ENCODE data around the gene POLR1G.

The POLR1G gene, protein sequence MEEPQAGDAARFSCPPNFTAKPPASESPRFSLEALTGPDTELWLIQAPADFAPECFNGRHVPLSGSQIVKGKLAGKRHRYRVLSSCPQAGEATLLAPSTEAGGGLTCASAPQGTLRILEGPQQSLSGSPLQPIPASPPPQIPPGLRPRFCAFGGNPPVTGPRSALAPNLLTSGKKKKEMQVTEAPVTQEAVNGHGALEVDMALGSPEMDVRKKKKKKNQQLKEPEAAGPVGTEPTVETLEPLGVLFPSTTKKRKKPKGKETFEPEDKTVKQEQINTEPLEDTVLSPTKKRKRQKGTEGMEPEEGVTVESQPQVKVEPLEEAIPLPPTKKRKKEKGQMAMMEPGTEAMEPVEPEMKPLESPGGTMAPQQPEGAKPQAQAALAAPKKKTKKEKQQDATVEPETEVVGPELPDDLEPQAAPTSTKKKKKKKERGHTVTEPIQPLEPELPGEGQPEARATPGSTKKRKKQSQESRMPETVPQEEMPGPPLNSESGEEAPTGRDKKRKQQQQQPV

GRCh38 chr19:45406226-45407090, at the start of gene POLR1G:
Gene POLR1G (plus strand): TSS chr19:45406644. CDS start chr19:45406697, 53 bp downstream.
- Histone ChIP-seq H3K27me3 (ENCODE audit: control insufficient read depth in 1 of 2, insufficient read depth in 2 of 2, low read length in 2 of 2) (peaks cover 19 to 24% of the 10 kb centered on the region in 2 donors), H3K9me3 (ENCODE audit: control insufficient read depth in 2 of 2, low read length in 2 of 2) (no peaks in the 10 kb centered on the region), H3K9ac (ENCODE audit: low read length in 2 of 2) (peak within 1 kb of the TSS; percentile 65 to 91), H3K36me3 (ENCODE audit: control insufficient read depth in 2 of 2, insufficient read depth in 2 of 2, low read length in 2 of 2) (no peaks in the 10 kb centered on the region), H3K27ac (ENCODE audit: low read length) (peak within 1 kb of the TSS; percentile 88), H3K4me1 (ENCODE audit: control insufficient read depth, insufficient read depth, low read length) (peaks cover 35% of the 10 kb centered on the region), H3K4me3 (ENCODE audit: low read length in 2 of 2) (peak within 1 kb of the TSS; percentile 44 to 91)

GRCh38 chr19:45356760-45357444, 49.5 kb upstream of the POLR1G start:
- Histone ChIP-seq H3K36me3 (ENCODE audit: control insufficient read depth in 2 of 2, insufficient read depth in 2 of 2, low read length in 2 of 2) (peaks cover 4 to 26% of the 10 kb centered on the region in 2 donors), H3K27me3 (ENCODE audit: control insufficient read depth in 1 of 2, insufficient read depth in 2 of 2, low read length in 2 of 2) (no peaks in the 10 kb centered on the region), H3K4me1 (ENCODE audit: control insufficient read depth, insufficient read depth, low read length) (no peaks in the 10 kb centered on the region), H3K9ac (ENCODE audit: low read length in 2 of 2) (no peak overlapping the region), H3K9me3 (ENCODE audit: control insufficient read depth in 2 of 2, low read length in 2 of 2) (no peaks in the 10 kb centered on the region), H3K4me3 (ENCODE audit: low read length in 2 of 2) (no peak overlapping the region), H3K27ac (ENCODE audit: low read length) (no peak overlapping the region)

- no peak overlapping the region for H3K27ac ChIP-seq (ENCODE audit: low read length)
- H3K4me3 ChIP-seq (ENCODE audit: low read length in 2 of 2), result no peak overlapping the region
- no peaks in the 10 kb centered on the region for H3K9me3 ChIP-seq (ENCODE audit: control insufficient read depth in 2 of 2, low read length in 2 of 2)
- peaks cover 7 to 22% of the 10 kb centered on the region in 2 donors for H3K36me3 ChIP-seq (ENCODE audit: control insufficient read depth in 2 of 2, insufficient read depth in 2 of 2, low read length in 2 of 2)
- no peak overlapping the region for H3K9ac ChIP-seq (ENCODE audit: low read length in 2 of 2)
- no peaks in the 10 kb centered on the region for H3K27me3 ChIP-seq (ENCODE audit: control insufficient read depth in 1 of 2, insufficient read depth in 2 of 2, low read length in 2 of 2)
- no peaks in the 10 kb centered on the region for H3K4me1 ChIP-seq (ENCODE audit: control insufficient read depth, insufficient read depth, low read length)
Observed at GRCh38 chr19:45357445-45357783, 49.0 kb upstream of the POLR1G start.

DNA sequence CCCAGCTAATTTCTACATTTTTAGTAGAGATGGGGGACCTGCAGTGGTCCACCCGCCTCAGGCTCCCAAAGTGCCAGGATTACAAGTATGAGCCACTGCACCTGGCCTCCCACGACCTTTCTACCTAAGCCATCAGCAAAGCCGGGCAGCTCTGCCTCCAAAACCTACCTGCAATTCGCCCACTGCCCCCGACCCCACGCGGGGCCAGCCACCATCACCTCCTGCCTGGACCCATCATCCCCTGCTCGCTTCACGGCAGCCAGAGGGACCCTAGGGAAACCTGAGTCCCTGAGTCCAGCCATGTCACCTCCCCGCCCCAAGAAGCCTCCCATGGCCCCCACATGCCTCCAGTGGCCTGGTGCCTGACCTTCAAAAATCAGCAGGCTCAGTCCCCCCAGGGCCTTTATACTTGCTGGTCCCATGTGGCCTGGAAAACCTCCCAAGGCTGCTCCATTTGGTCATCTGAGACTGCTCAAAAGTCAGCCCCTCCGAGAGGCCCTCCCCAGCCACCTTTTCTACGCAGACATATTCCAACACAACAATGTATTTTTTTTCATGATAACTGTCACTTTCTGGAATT, 48.1 kb upstream of the POLR1G start:
- no peak overlapping the region for H3K27ac ChIP-seq (ENCODE audit: low read length)
- H3K9me3 ChIP-seq (ENCODE audit: control insufficient read depth in 2 of 2, low read length in 2 of 2), result no peaks in the 10 kb centered on the region
- no peak overlapping the region for H3K9ac ChIP-seq (ENCODE audit: low read length in 2 of 2)
- no peak overlapping the region for H3K4me3 ChIP-seq (ENCODE audit: low read length in 2 of 2)
- peaks cover 7 to 16% of the 10 kb centered on the region in 2 donors for H3K36me3 ChIP-seq (ENCODE audit: control insufficient read depth in 2 of 2, insufficient read depth in 2 of 2, low read length in 2 of 2)
- H3K4me1 ChIP-seq (ENCODE audit: control insufficient read depth, insufficient read depth, low read length), result no peaks in the 10 kb centered on the region
- H3K27me3 ChIP-seq (ENCODE audit: control insufficient read depth in 1 of 2, insufficient read depth in 2 of 2, low read length in 2 of 2), result no peaks in the 10 kb centered on the region

GRCh38 chr19:45361608-45362007, 44.8 kb upstream of the POLR1G start:
- no peak overlapping the region for H3K27ac ChIP-seq (ENCODE audit: low read length)
- no peaks in the 10 kb centered on the region for H3K9me3 ChIP-seq (ENCODE audit: control insufficient read depth in 2 of 2, low read length in 2 of 2)
- H3K4me3 ChIP-seq (ENCODE audit: low read length in 2 of 2), result no peak overlapping the region
- H3K4me1 ChIP-seq (ENCODE audit: control insufficient read depth, insufficient read depth, low read length), result no peaks in the 10 kb centered on the region
- peaks cover 7% of the 10 kb centered on the region in 2 donors for H3K36me3 ChIP-seq (ENCODE audit: control insufficient read depth in 2 of 2, insufficient read depth in 2 of 2, low read length in 2 of 2)
- H3K9ac ChIP-seq (ENCODE audit: low read length in 2 of 2), result no peak overlapping the region
- H3K27me3 ChIP-seq (ENCODE audit: control insufficient read depth in 1 of 2, insufficient read depth in 2 of 2, low read length in 2 of 2), result no peaks in the 10 kb centered on the region

GRCh38 chr19:45362291-45362690, 44.2 kb upstream of the POLR1G start:
- no peaks in the 10 kb centered on the region for H3K27me3 ChIP-seq (ENCODE audit: control insufficient read depth in 1 of 2, insufficient read depth in 2 of 2, low read length in 2 of 2)

DNA sequence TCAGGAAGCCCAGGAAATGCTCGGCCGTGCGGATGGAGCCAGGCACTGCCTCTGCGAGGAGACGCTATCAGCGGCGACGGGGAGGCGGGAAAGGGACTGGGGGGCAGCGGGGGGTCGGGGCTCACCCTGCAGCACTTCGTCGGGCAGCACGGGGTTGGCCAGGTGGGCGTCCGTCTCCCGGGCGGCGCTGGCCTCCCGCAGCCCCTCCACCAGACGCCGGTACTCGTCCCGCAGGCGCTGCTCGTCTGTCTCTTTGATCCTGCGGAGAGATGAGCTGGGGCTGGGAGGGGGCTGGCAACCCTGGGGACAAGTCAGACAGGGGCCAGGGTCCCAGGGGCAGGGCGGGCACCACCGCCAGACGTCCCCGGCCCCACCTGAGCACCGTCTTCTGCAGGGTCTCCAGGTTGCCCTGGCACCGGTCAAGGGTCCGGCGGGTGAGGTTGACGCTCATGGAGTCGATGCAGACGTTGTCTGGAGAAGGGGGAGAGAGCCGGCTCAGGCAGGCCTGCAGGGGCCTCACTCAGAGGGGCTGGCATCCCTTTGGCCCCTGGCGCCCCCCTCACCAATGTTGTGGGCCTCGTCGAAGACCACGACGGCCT, 42.5 kb upstream of the POLR1G start:
- H3K9ac ChIP-seq (ENCODE audit: low read length in 2 of 2), result no peak overlapping the region
- H3K27me3 ChIP-seq (ENCODE audit: control insufficient read depth in 1 of 2, insufficient read depth in 2 of 2, low read length in 2 of 2), result no peaks in the 10 kb centered on the region
- peaks cover 2% of the 10 kb centered on the region for H3K4me1 ChIP-seq (ENCODE audit: control insufficient read depth, insufficient read depth, low read length)
- no peak overlapping the region for H3K4me3 ChIP-seq (ENCODE audit: low read length in 2 of 2)
- H3K27ac ChIP-seq (ENCODE audit: low read length), result no peak overlapping the region
- no peaks in the 10 kb centered on the region for H3K9me3 ChIP-seq (ENCODE audit: control insufficient read depth in 2 of 2, low read length in 2 of 2)
- peaks cover 2 to 6% of the 10 kb centered on the region in 2 donors for H3K36me3 ChIP-seq (ENCODE audit: control insufficient read depth in 2 of 2, insufficient read depth in 2 of 2, low read length in 2 of 2)

More at GRCh38 chr19:45362291-45362690, 44.2 kb upstream of the POLR1G start:
- Histone ChIP-seq H3K27ac (ENCODE audit: low read length) (no peak overlapping the region), H3K4me3 (ENCODE audit: low read length in 2 of 2) (no peak overlapping the region), H3K36me3 (ENCODE audit: control insufficient read depth in 2 of 2, insufficient read depth in 2 of 2, low read length in 2 of 2) (peaks cover 2 to 6% of the 10 kb centered on the region in 2 donors), H3K9me3 (ENCODE audit: control insufficient read depth in 2 of 2, low read length in 2 of 2) (no peaks in the 10 kb centered on the region), H3K9ac (ENCODE audit: low read length in 2 of 2) (no peak overlapping the region), H3K4me1 (ENCODE audit: control insufficient read depth, insufficient read depth, low read length) (no peaks in the 10 kb centered on the region)

GRCh38 chr19:45364696-45365095, 41.7 kb upstream of the POLR1G start:
- no peaks in the 10 kb centered on the region for H3K9me3 ChIP-seq (ENCODE audit: control insufficient read depth in 2 of 2, low read length in 2 of 2)
- no peaks in the 10 kb centered on the region for H3K27me3 ChIP-seq (ENCODE audit: control insufficient read depth in 1 of 2, insufficient read depth in 2 of 2, low read length in 2 of 2)
- H3K36me3 ChIP-seq (ENCODE audit: control insufficient read depth in 2 of 2, insufficient read depth in 2 of 2, low read length in 2 of 2), result peaks cover 2 to 6% of the 10 kb centered on the region in 2 donors
- H3K4me3 ChIP-seq (ENCODE audit: low read length in 2 of 2), result no peak overlapping the region
- H3K4me1 ChIP-seq (ENCODE audit: control insufficient read depth, insufficient read depth, low read length), result peaks cover 4% of the 10 kb centered on the region
- no peak overlapping the region for H3K9ac ChIP-seq (ENCODE audit: low read length in 2 of 2)
- H3K27ac ChIP-seq (ENCODE audit: low read length), result no peak overlapping the region

- H3K27me3 ChIP-seq (ENCODE audit: control insufficient read depth in 1 of 2, insufficient read depth in 2 of 2, low read length in 2 of 2), result no peaks in the 10 kb centered on the region
- no peaks in the 10 kb centered on the region for H3K9me3 ChIP-seq (ENCODE audit: control insufficient read depth in 2 of 2, low read length in 2 of 2)
- peaks cover 12% of the 10 kb centered on the region for H3K4me1 ChIP-seq (ENCODE audit: control insufficient read depth, insufficient read depth, low read length)
- H3K4me3 ChIP-seq (ENCODE audit: low read length in 2 of 2), result no peak overlapping the region
- H3K27ac ChIP-seq (ENCODE audit: low read length), result no peak overlapping the region
- no peak overlapping the region for H3K9ac ChIP-seq (ENCODE audit: low read length in 2 of 2)
- no peaks in the 10 kb centered on the region for H3K36me3 ChIP-seq (ENCODE audit: control insufficient read depth in 2 of 2, insufficient read depth in 2 of 2, low read length in 2 of 2)
Observed at GRCh38 chr19:45368127-45368526, 38.3 kb upstream of the POLR1G start.

Data from stomach smooth muscle (tissue), 2 donors.